GM21723 (cell line): ENCODE data around the gene CTNNA1.

Experiments used
- ATAC-seq: cut with Tn5 transposase; IDR thresholded peaks from one replicate; pipeline ENCODE4 v1.9.1; 2021; ENCODE audit warnings: mild to moderate bottlenecking, moderate library complexity; ENCODE audit not compliant: unreplicated experiment

CTNNA1 gene

DNA sequence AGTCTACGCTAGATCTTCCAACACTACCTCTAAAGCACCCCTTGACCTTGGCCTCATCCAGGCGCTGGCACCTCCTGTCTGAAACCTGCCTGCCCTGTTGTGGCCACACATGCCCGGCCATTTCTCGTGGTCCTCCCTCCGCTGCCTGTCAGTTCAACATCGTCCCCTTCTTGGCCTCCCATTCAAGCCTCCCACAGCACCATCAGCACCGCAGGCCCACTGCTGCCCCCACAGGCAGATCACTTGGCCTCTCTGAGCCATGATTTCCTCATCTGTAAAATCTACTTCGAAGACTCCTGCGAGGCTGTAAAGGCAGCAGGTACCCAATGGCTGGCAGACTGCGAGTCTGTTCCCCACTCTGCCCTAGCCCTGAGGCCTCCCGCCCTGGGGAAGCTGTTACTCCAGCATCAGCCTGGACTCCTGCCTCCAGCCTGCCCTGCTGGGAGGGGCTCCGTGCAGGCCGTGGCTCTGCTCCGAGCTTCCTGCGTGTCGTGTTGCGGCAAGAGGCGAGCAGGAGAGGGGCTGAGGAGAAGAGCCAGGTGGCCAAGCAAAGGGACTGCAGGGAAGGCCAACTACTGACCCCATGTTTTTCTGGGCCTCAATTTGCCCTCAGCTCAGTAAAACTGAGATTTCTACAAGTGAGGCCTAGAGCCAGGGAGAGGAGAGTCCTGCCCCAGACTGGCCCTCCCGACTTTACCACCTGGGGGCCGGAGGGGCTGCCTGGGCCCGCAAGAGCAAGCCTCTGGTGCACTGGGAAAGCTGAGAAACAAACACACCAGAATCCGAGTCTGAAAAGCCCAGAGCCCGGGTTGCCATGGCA lies 192.4 kb downstream of the CTNNA1 start:
- ATAC-seq = no peak

DNA sequence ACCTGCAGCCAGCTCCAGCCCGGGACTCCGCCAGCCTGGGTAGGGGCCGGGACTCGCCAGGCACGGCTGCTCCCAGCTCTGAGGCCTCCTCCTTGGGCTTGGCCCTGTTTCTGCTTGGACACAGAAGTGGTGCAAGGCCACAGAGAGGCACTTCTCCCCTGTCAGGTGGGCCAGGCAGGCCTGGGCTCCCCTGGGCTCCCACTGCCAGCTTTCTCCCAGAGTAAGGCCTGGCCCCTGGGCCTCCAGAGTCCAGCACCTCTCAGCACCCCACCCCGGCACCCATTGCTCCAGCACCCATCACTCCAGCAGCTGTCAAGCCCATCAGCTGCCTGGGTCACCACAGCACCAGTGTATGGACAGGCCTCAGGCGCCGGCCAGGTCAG lies 193.0 kb downstream of the CTNNA1 start:
- no peak for ATAC-seq

- no peak for ATAC-seq
Observed at GRCh38 chr5:138946831-138947560, 193.8 kb downstream of the CTNNA1 start.

- no peak for ATAC-seq
Observed at GRCh38 chr5:138947780-138948179, 194.6 kb downstream of the CTNNA1 start.

DNA sequence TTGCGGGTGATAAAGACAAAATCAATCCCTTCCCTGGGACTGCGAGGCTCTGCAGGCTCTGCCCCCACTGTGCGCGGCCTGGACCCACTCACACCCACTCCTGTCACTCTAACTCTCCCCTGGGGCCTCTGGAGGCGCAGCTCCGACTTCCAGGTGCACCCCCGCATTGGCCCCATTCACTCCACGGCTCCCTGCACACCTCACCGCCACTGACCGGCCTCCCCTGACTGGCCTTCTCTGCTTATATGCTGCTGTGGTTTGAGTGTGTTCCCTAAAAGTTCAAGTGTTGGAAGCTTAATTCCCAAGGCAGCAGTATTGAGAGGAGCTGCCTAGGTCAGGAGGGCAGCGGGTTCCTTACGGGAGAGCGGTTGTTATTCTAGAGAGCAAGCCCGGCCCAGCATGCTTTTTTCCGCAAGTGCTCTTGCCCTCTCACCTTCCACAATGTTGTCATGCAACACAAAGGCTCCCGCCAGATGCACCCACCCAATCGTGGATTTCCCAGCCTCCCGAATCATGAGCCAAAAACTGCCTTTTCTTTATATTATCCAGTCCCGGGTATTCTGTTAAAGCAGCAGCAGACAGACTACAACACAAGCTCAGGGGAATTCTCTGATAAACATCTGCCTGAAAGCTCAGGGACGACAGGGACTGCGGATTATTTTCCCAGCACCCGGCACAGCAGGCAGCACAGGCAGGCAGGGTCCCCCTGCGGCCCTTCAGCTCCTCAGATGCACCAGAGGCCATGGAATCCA lies 195.4 kb downstream of the CTNNA1 start:
- ATAC-seq = no peak

DNA sequence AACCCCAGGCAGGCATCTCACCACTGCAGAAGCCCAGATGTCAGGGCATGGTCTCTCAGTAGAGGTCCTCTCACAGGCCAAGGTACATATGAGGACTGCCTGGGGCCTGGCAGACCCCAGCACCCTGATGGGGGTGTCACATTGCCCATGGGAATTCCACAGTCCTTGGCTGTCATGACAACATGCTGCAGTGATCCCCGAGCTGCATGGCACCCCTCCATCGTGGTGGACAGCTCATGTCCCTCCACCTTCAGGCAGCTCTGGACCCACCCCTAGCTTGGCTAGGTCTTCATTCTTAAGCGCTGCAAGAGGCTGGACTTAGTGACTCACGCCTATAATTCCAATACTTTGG lies 196.0 kb downstream of the CTNNA1 start:
- ATAC-seq = no peak

DNA sequence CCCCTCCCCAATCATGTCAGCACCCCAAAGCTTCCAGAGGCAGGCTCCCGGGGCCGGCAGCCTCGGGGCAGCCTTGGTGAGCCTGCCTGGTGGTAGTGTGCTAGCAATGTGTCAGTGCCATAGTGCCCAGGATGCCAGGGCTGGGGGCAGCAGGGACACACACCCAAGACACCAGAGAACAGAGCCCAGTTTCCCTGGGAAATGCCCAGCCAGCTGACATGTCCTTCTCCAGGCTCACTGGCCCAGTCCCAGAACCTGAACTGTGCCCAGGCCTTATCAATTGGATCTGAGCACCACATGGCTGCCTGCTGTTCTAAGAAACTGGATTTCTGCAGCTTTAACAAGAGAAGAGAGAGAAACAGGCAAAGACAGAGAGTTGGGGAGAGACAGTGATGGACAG lies 196.8 kb downstream of the CTNNA1 start:
- no peak for ATAC-seq

DNA sequence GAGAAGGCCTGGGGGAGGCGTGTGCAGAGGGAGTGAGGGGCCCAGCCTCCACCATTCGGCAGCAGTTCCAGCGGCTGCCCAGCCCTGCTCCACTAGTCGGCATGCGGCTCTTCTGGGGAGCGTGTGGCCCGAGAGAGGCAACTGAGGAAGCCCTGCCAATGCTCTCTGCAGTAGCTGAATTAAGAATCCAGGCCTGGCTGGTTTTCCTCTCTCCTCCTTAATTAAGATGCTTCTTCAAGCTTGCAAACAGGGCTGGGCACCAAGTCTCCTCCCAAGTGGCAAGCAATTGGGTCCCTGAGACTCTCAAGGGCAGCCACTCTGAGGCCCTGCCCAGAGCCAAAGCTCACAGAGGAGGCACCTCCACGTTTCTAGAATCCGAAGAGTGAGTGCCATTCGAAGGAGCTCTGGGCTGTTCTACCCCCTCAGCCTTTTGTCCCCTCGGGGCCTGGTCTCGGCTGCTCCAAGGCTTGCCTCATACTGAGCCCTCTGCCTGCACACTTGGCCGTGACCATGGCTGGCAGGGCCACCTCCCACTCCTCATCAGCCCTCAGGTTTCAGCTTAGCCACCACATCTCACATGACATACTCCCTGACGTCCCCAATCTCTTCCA lies 197.3 kb downstream of the CTNNA1 start:
- ATAC-seq = no peak

- no peak for ATAC-seq
Observed at GRCh38 chr5:138951091-138951985, 198.1 kb downstream of the CTNNA1 start.

DNA sequence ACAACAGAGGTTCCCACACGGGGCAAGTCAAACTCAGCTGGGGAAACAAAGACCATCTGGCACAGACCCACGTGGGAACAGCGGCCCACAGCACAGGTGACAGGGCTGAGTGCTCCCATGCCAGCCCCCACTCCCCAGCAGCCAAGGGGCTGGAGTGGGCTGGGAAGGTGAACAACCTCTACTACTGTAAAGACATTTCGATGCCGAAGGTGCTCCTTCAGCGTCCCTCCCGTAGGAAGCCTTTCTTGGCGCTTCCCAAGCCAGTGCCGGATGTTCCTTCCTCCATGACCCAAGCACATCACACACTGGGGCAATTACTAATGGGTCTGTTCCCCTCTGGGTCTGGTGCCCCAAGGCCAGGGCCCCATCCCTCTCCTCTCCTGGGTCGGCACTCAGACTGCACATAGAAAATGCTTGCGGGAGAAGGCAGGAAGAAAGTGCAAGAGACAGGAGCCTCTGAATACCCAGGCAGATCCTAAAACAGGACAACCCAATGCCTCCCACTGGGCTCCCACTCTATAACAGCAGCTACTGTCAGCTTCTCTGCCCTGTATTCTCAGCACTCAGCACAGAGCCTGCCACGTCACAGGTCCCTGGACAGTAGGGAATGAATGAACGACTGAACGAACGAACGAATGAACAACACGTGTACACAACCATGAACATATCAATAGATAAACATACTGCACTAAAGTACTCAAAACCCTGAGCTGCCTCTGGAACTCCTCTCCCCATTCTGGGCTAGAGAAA lies 198.9 kb downstream of the CTNNA1 start:
- no peak for ATAC-seq

DNA sequence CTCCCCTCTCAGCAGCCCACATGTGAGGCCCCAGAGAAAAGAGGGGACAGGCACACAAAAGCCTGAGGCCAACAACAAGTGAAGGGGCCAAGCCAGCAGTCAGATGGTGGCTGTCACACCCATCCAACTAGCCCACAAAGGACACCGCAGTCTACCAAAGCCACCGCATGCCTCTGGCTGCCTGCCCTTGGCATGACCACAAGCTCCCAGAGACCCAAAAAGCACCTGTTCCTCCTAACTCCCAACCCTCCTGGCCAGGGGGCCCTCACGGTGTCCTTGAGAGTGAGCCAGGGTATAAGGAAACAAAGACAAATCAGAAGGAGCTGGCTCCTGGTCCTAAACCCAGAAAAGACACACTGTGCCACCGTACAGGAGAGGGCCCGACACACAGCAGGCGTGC lies 199.7 kb downstream of the CTNNA1 start:
- ATAC-seq = no peak

- no peak for ATAC-seq
Observed at GRCh38 chr5:138953387-138954256, 200.4 kb downstream of the CTNNA1 start.

GRCh38 chr5:138954257-138955012 lies 201.2 kb downstream of the CTNNA1 start:
- no peak for ATAC-seq

GRCh38 chr5:138955013-138955660 lies 201.9 kb downstream of the CTNNA1 start:
- no peak for ATAC-seq

DNA sequence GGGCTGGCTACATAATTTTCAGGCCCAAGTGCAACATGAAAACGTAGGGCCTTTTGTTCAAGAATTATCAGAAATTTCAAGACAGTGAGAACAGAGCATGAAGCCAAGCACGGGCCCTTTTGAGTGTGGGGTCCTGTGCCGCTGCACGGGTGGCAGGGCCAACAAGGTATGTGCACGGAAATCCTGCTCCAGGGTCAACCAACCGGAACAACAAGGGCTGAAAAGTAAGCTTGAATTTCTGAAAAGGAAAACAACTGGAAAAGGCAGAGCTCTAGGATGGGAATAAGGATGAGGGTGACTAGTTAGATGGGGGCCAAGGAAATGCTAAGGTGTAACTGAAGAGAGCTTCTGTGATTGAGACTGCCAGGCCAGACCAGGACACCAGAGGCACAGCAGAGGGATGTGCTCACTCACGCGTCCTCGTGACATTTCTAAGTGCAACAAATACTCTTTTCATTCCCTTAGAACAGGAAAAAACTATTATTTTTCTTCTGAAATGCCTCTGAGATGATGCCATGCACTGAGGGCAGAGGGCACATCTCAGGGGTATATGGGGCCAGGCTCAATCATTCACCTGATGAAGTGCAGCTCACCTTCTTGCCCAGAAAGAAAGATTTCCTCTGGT lies 202.6 kb downstream of the CTNNA1 start:
- ATAC-seq = no peak

- ATAC-seq = no peak
Observed at GRCh38 chr5:138956801-138957200, 203.6 kb downstream of the CTNNA1 start.

GRCh38 chr5:138960145-138960692 lies 207.0 kb downstream of the CTNNA1 start:
- no peak for ATAC-seq
